ENCODE results near the gene KAZN.

Gene KAZN

DNA sequence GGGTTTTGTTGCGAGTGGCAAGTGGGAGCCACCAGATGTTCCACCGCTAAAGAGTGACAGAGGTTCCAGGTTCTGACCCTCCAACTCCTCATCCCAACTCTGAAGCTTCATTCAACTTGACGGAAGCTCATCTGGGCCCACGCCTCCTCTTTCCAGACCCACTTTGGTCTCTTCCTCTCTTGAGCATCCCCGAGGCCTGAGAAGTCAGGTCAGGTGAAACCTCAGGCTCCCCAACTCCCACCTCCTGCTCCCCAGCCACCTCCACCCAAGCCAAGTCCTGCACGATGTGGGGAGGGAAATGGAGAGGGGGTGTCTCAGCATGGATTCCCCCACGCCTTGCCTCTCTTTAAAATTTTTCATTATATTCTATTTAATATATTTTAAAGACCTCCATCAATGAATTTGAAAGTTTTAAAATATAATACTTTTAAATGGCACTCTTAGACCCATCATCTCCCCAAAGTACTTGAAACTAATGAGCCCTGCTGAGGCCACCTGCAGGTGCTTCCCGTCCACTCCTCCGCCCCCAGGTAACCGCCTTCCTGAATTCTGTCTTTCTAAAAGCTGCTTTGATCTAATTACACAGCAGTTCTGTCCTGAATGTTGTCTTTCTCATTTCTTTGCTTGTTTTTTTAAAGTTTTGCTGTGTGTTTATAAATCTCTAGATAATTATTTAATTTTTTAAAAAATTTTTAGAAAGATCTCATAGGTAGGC lies 238.1 kb downstream of the KAZN start:
- no peak overlapping the region for H3K4me3 ChIP-seq (ENCODE audit: low read depth, low read length, poor library complexity, severe bottlenecking)
- H2AFZ ChIP-seq (ENCODE audit: low read length), result no peak overlapping the region
- H3K36me3 ChIP-seq (ENCODE audit: insufficient read depth, low read length), result no peaks in the 10 kb centered on the region
- H3K27me3 ChIP-seq (ENCODE audit: insufficient read depth, low read length), result no peaks in the 10 kb centered on the region; the same call in 1 of the 2 replicates
- H3F3A ChIP-seq (ENCODE audit: insufficient read depth, low read length), result no peaks in the 10 kb centered on the region
- TF ChIP-seq, protein P1, sequence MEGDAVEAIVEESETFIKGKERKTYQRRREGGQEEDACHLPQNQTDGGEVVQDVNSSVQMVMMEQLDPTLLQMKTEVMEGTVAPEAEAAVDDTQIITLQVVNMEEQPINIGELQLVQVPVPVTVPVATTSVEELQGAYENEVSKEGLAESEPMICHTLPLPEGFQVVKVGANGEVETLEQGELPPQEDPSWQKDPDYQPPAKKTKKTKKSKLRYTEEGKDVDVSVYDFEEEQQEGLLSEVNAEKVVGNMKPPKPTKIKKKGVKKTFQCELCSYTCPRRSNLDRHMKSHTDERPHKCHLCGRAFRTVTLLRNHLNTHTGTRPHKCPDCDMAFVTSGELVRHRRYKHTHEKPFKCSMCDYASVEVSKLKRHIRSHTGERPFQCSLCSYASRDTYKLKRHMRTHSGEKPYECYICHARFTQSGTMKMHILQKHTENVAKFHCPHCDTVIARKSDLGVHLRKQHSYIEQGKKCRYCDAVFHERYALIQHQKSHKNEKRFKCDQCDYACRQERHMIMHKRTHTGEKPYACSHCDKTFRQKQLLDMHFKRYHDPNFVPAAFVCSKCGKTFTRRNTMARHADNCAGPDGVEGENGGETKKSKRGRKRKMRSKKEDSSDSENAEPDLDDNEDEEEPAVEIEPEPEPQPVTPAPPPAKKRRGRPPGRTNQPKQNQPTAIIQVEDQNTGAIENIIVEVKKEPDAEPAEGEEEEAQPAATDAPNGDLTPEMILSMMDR (IDR thresholded peaks at IDR 0.05; ENCODE audit: low read length), result no peak
- no peak for TF ChIP-seq EZH2 (IDR thresholded peaks at IDR 0.05; ENCODE audit: borderline replicate concordance, low read length)
- no peaks in the 10 kb centered on the region for H3K9me2 ChIP-seq (ENCODE audit: low read depth, low read length)
- peaks cover 2% of the 10 kb centered on the region; the same call in 1 of the 2 replicates for H3K9me3 ChIP-seq (ENCODE audit: low read length)
- no peaks in the 10 kb centered on the region for H3K79me2 ChIP-seq (ENCODE audit: insufficient read depth, low read length)
- no peaks in the 10 kb centered on the region for H4K20me1 ChIP-seq (ENCODE audit: insufficient read depth, low read length)
- H3K4me1 ChIP-seq (ENCODE audit: insufficient read depth, low read length, severe bottlenecking), result no peaks in the 10 kb centered on the region
- H3K4me2 ChIP-seq (ENCODE audit: low read length), result no peak overlapping the region
- no peak overlapping the region for H3K27ac ChIP-seq (ENCODE audit: low read depth, low read length, poor library complexity, severe bottlenecking)
- H3K9ac ChIP-seq (ENCODE audit: low read length), result no peak overlapping the region

DNA sequence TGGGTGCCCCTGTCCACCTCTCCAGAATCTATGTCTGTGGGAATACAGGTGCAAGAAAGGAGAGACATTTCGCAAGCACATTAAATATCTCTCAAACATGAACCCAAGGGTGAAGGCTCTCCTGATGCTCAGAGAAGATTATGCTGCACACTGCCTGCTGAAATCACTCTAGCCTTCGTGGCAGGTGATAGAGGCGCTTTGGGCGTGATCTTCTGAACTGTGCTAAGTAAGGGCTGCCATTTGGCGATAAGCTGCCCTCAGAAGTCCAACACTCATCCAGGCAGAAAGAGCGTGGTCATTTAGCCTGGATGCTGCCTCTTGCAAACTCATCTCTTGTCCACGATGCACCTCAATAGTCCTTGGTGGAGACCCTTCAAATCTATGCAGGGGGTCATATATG lies 241.9 kb downstream of the KAZN start:
- H3K9ac ChIP-seq (ENCODE audit: low read length), result no peak overlapping the region
- no peak overlapping the region for H3K27ac ChIP-seq (ENCODE audit: low read depth, low read length, poor library complexity, severe bottlenecking)
- H3K27me3 ChIP-seq (ENCODE audit: insufficient read depth, low read length), result no peaks in the 10 kb centered on the region
- H3K4me2 ChIP-seq (ENCODE audit: low read length), result no peak overlapping the region
- no peak overlapping the region for H2AFZ ChIP-seq (ENCODE audit: low read length)
- no peaks in the 10 kb centered on the region for H3K36me3 ChIP-seq (ENCODE audit: insufficient read depth, low read length)
- H3K9me2 ChIP-seq (ENCODE audit: low read depth, low read length), result no peaks in the 10 kb centered on the region
- no peak overlapping the region for H3K4me3 ChIP-seq (ENCODE audit: low read depth, low read length, poor library complexity, severe bottlenecking)
- no peaks in the 10 kb centered on the region for H3F3A ChIP-seq (ENCODE audit: insufficient read depth, low read length)
- peaks cover 11% of the 10 kb centered on the region for H3K9me3 ChIP-seq (ENCODE audit: low read length)
- H4K20me1 ChIP-seq (ENCODE audit: insufficient read depth, low read length), result no peaks in the 10 kb centered on the region
- H3K79me2 ChIP-seq (ENCODE audit: insufficient read depth, low read length), result no peaks in the 10 kb centered on the region
- no peaks in the 10 kb centered on the region for H3K4me1 ChIP-seq (ENCODE audit: insufficient read depth, low read length, severe bottlenecking)
- TF ChIP-seq EZH2 (IDR thresholded peaks at IDR 0.05; ENCODE audit: borderline replicate concordance, low read length), result no peak
- TF ChIP-seq, protein P1 (IDR thresholded peaks at IDR 0.05; ENCODE audit: low read length), result no peak

DNA sequence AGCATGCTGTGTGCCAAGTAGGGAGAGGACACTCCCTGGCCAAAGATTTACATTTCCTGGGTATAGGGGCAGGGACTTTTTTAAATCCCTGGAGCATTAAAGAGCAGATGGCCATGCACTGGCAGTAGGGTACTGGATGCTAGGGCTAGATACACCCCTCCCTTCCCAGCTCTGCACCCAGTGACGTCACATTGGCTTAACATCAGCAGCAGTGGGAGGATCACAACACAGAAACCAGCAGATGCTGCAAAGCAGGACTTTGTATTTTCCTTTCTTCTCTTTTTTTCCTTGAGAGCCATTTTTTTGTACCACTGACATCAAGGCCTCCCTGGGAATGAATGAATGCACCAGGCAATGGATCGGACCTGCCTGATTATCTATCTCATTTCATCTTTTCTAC lies 243.0 kb downstream of the KAZN start:
- Histone ChIP-seq H3K4me1 (ENCODE audit: insufficient read depth, low read length, severe bottlenecking) (no peaks in the 10 kb centered on the region), H3K9me3 (ENCODE audit: low read length) (peaks cover 11% of the 10 kb centered on the region), H3K27me3 (ENCODE audit: insufficient read depth, low read length) (no peaks in the 10 kb centered on the region), H2AFZ (ENCODE audit: low read length) (no peak overlapping the region), H3K79me2 (ENCODE audit: insufficient read depth, low read length) (no peaks in the 10 kb centered on the region), H3K4me3 (ENCODE audit: low read depth, low read length, poor library complexity, severe bottlenecking) (no peak overlapping the region), H3K4me2 (ENCODE audit: low read length) (no peak overlapping the region), H4K20me1 (ENCODE audit: insufficient read depth, low read length) (no peaks in the 10 kb centered on the region), H3K27ac (ENCODE audit: low read depth, low read length, poor library complexity, severe bottlenecking) (no peak overlapping the region), H3K9me2 (ENCODE audit: low read depth, low read length) (no peaks in the 10 kb centered on the region), H3K9ac (ENCODE audit: low read length) (no peak overlapping the region), H3F3A (ENCODE audit: insufficient read depth, low read length) (no peaks in the 10 kb centered on the region), H3K36me3 (ENCODE audit: insufficient read depth, low read length) (no peaks in the 10 kb centered on the region)
- TF ChIP-seq, protein P1 (IDR thresholded peaks at IDR 0.05; ENCODE audit: low read length), result no peak
- no peak for TF ChIP-seq EZH2 (IDR thresholded peaks at IDR 0.05; ENCODE audit: borderline replicate concordance, low read length)
